Nephron (organoid): ENCODE data around the gene FBXW9.

ENCODE experiments used
- H3K27ac Mint-ChIP-seq, 3 experiments: 2 replicates each; pipeline ENCODE4 v1.8.0; 2020; ENCODE audit warnings: mixed read lengths in 3 of 3, mild to moderate bottlenecking in 2 of 3, moderate library complexity in 1 of 3
- H3K27me3 Mint-ChIP-seq: 2 replicates; pipeline ENCODE4 v1.8.0; 2021; ENCODE audit warnings: low read depth, mild to moderate bottlenecking, moderate library complexity, mixed read lengths
- H3K36me3 Mint-ChIP-seq: 2 replicates; pipeline ENCODE4 v1.8.0; 2020; ENCODE audit warnings: low read depth, mixed read lengths
- H3K4me1 Mint-ChIP-seq: 2 replicates; pipeline ENCODE4 v1.8.0; 2020; ENCODE audit warnings: mixed read lengths
- H3K4me3 Mint-ChIP-seq, 3 experiments: 2 replicates each; pipeline ENCODE4 v1.8.0; 2020; ENCODE audit warnings: mild to moderate bottlenecking in 3 of 3, mixed read lengths in 3 of 3, moderate library complexity in 2 of 3
- H3K9me3 Mint-ChIP-seq: 2 replicates; pipeline ENCODE4 v1.8.0; 2020; ENCODE audit warnings: mixed read lengths
- TF ChIP-seq, protein P1 (sequence below), 3 experiments: fragments of 200-600 bp; sonication (generic); IDR thresholded peaks; one replicate each; pipeline ENCODE4 v1.5.0; 2021; ENCODE audit warnings: antibody characterized with exemption in 3 of 3; ENCODE audit not compliant: unreplicated experiment in 3 of 3

The FBXW9 gene

DNA sequence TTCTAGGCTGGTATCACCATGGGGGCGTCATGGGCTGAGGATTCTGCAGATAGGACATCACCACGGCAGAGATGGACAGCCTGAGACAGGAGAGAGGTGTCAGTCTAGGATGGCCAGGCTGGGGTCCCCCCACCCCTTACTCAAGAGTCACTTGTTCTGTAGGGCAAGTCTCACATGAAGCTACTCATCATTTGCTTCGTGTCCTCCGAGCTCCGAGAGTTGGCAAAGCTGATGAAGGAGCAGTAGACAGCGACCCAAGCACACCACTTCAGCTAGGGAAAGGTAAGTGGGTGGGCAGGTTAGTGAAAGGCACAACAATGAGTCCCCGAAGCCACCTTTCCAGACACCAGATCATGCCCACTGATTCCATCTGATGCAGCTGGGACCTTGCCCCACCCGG is 28.1 kb downstream of the FBXW9 start:
- Mint-ChIP-seq H3K27ac (peak overlapping the region; percentile 99), H3K4me1 (peaks cover 30% of the 10 kb centered on the region), H3K36me3 (peaks cover 9% of the 10 kb centered on the region), H3K9me3 (no peaks in the 10 kb centered on the region), H3K27me3 (no peaks in the 10 kb centered on the region), H3K4me3 (peak overlapping the region; percentile 97 to 99 (median 98))
- TF ChIP-seq, protein P1, sequence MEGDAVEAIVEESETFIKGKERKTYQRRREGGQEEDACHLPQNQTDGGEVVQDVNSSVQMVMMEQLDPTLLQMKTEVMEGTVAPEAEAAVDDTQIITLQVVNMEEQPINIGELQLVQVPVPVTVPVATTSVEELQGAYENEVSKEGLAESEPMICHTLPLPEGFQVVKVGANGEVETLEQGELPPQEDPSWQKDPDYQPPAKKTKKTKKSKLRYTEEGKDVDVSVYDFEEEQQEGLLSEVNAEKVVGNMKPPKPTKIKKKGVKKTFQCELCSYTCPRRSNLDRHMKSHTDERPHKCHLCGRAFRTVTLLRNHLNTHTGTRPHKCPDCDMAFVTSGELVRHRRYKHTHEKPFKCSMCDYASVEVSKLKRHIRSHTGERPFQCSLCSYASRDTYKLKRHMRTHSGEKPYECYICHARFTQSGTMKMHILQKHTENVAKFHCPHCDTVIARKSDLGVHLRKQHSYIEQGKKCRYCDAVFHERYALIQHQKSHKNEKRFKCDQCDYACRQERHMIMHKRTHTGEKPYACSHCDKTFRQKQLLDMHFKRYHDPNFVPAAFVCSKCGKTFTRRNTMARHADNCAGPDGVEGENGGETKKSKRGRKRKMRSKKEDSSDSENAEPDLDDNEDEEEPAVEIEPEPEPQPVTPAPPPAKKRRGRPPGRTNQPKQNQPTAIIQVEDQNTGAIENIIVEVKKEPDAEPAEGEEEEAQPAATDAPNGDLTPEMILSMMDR (IDR thresholded peaks at IDR 0.05; ENCODE audit: unreplicated experiment in 3 of 3): no peak

DNA sequence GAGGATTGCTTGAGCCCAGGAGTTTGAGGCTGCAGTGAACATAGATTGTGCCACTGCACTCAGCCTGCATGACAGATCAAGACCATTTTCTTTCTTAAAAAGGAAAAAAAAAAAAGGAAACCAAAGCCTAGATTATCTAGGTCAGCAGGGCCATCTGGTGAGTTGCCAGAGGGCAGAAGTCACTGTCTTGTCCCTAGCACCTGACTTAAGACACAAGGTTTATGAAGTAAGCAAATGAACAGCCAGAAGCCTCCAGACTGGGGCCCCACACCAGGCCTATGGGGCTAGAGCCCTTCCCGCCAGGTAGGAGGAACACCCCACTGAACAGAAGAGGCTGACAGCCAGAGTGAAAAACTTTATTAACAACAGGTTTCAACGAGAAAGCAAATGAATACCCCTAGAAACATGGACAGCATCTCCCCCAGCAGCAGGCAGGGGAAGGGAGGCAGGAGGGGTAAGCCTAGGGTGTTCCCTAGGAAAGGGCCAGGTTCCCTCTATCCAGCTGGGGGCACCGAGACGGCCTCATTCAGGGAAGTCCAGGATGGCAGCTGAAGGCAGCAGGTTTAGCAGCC is 28.6 kb downstream of the FBXW9 start:
- H3K27ac Mint-ChIP-seq: peak overlapping the region; percentile 25 to 68 (median 31)
- H3K27me3 Mint-ChIP-seq: no peaks in the 10 kb centered on the region

DNA sequence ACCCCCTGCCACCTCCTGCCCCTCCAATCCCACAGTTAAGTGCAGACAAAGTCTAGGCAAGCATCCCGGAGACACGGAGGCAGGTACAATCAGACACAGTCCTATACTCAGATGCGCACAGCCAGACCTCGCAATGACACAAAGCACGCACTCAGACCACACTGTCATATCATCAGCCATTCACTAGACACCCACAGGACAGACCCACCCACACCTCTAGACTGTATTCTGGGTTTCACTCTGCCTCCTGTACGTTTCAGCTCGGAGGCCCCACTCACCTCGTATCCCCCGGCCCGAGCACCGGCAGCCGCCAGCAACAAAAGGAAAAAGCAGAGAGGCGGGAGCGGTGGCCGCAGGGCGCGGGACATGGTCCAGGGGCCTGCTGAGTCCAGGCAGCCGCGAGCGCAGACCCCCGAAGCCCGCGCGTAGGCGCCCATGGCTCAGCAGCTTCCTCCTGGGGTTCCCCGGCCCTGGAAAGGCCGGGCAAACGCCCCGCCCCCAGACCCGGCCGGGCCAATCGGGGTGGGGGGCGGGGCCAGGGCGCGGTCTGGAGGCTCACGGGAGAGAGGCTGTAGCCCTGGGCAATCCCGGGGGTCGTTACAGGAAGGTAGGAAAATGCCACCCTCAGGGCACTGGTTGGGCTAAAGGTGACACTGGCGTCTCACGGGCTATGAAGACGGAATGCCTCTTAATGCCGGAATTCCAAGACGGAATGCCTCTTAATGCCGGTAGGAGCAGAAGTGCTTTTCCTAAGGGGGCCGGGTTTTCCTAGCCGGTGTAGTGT is 30.0 kb downstream of the FBXW9 start, which contains the start of the genes MAN2B1 and WDR83:
Gene MAN2B1 (minus strand): TSS at position 478 of the 784 bp plus-strand sequence. CDS start 41 bp downstream, at position 437.
Gene WDR83 (plus strand): TSS at position 543 of the 784 bp plus-strand sequence. CDS start 2,984 bp downstream, outside the sequence.
- no peaks in the 10 kb centered on the region for H3K9me3 Mint-ChIP-seq
- H3K36me3 Mint-ChIP-seq: peaks cover 9% of the 10 kb centered on the region
- peaks cover 30% of the 10 kb centered on the region for H3K4me1 Mint-ChIP-seq
- peak within 1 kb of the TSS; percentile 44 to 88 (median 78) for H3K27ac Mint-ChIP-seq
- H3K4me3 Mint-ChIP-seq: peak within 1 kb of the TSS; percentile 97 to 99 (median 98)
- TF ChIP-seq, protein P1 (IDR thresholded peaks at IDR 0.05; ENCODE audit: unreplicated experiment in 3 of 3): no peak
- H3K27me3 Mint-ChIP-seq: no peaks in the 10 kb centered on the region

More for the DNA sequence above, 28.6 kb downstream of the FBXW9 start:
- TF ChIP-seq, protein P1 (IDR thresholded peaks at IDR 0.05; ENCODE audit: unreplicated experiment in 3 of 3): no peak
- Mint-ChIP-seq H3K4me3 (peak overlapping the region; percentile 97 to 99 (median 98)), H3K36me3 (peaks cover 13% of the 10 kb centered on the region), H3K4me1 (peaks cover 30% of the 10 kb centered on the region), H3K9me3 (no peaks in the 10 kb centered on the region)

DNA sequence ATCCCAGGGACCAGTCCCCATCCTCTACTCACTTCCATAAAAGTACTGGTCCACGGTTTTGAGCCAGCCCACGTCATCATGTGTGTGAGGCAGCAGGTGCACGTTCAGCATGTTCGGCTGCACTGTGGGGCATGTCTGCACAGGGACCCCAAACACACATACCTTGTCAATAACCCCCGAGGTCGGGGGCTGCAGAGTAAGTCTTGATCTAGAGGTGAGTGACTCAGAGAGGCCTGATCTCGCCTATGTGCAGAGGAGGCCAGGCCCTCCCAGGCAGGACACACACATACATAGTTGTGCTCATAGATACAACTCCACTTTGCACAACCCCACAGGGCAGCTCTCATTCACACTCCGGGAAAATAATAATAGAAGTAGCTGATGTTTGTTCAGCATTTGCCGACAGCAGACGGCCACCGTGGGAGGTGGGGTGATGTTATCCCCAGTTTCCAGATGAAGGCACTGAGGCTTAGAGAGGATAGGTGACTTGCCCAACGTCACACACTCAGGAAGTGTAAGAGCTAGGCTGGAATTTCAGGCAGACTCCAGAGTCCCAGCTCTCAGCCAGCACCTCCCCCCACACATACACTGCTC is 30.7 kb downstream of the FBXW9 start:
- Mint-ChIP-seq H3K4me1 (peaks cover 30% of the 10 kb centered on the region), H3K36me3 (peaks cover 16% of the 10 kb centered on the region), H3K27ac (peak overlapping the region; percentile 44 to 78 (median 65)), H3K4me3 (peak overlapping the region; percentile 97 to 99 (median 98)), H3K9me3 (no peaks in the 10 kb centered on the region), H3K27me3 (no peaks in the 10 kb centered on the region)
- TF ChIP-seq, protein P1 (IDR thresholded peaks at IDR 0.05; ENCODE audit: unreplicated experiment in 3 of 3): no peak

DNA sequence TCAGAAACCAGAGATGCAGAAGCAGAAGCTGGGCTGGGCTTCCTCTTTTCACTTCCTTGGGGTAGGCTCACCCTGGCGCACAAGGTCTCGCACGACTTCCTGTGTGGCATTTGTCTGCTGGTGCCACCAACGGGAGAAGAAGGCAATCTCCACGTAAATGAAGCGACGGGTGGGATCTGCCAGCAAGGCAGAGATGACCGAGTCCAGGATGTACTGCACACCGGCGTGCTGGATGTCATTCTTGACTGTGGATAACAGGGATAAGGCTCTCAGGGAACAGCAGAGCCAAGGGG is 31.2 kb downstream of the FBXW9 start:
- H3K4me3 Mint-ChIP-seq: peak overlapping the region; percentile 97 to 99 (median 98)
- H3K4me1 Mint-ChIP-seq: peaks cover 30% of the 10 kb centered on the region
- TF ChIP-seq, protein P1 (IDR thresholded peaks at IDR 0.05; ENCODE audit: unreplicated experiment in 3 of 3): no peak
- H3K27ac Mint-ChIP-seq: no peak overlapping the region
- H3K36me3 Mint-ChIP-seq: peaks cover 19% of the 10 kb centered on the region
- H3K27me3 Mint-ChIP-seq: no peaks in the 10 kb centered on the region
- no peaks in the 10 kb centered on the region for H3K9me3 Mint-ChIP-seq
